ENCODE data around the gene PTPRO. TPM values are rescaled to one million over a fixed set of nuclear protein-coding genes. Genes with fewer than 3 reads are reported as not detected.

Gene PTPRO
- total RNA-seq, 1 donor from 2014 or later, result 3.0 TPM

DNA sequence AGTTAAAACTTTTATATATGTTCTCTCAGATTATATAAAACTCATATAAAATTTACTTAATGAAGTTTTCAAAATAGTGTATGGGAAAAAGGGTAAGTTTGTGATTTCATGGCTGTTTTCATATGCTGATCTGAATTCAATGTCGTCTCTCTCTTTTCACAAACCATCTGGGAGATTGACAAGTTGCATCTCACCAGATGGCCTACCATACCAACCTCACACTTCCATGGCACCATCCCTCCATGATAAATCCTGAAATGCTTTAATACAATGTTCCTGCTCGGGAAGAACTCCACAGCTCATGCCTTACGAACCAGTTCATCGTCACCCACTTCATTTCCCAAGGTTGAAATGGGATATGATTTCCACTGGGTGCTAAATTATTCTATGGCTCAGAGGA lies 22.3 kb downstream of the PTPRO start:
- TF ChIP-seq, protein P1, sequence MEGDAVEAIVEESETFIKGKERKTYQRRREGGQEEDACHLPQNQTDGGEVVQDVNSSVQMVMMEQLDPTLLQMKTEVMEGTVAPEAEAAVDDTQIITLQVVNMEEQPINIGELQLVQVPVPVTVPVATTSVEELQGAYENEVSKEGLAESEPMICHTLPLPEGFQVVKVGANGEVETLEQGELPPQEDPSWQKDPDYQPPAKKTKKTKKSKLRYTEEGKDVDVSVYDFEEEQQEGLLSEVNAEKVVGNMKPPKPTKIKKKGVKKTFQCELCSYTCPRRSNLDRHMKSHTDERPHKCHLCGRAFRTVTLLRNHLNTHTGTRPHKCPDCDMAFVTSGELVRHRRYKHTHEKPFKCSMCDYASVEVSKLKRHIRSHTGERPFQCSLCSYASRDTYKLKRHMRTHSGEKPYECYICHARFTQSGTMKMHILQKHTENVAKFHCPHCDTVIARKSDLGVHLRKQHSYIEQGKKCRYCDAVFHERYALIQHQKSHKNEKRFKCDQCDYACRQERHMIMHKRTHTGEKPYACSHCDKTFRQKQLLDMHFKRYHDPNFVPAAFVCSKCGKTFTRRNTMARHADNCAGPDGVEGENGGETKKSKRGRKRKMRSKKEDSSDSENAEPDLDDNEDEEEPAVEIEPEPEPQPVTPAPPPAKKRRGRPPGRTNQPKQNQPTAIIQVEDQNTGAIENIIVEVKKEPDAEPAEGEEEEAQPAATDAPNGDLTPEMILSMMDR (IDR thresholded peaks at IDR 0.05), result no peak
- H3K9me3 Mint-ChIP-seq (ENCODE audit: low read depth), result no peaks in the 10 kb centered on the region
- DNase-seq (ENCODE audit: low spot score), result no peak
- no peaks in the 10 kb centered on the region for H3K4me1 Mint-ChIP-seq (ENCODE audit: low read depth)
- no peaks in the 10 kb centered on the region for H3K36me3 Mint-ChIP-seq (ENCODE audit: low read depth)
- H3K4me3 Mint-ChIP-seq (ENCODE audit: unreplicated experiment), result no peak overlapping the region
- H3K27me3 Mint-ChIP-seq (ENCODE audit: low read depth), result peaks cover 7% of the 10 kb centered on the region
- no peak overlapping the region for H3K27ac Mint-ChIP-seq (ENCODE audit: unreplicated experiment)

DNA sequence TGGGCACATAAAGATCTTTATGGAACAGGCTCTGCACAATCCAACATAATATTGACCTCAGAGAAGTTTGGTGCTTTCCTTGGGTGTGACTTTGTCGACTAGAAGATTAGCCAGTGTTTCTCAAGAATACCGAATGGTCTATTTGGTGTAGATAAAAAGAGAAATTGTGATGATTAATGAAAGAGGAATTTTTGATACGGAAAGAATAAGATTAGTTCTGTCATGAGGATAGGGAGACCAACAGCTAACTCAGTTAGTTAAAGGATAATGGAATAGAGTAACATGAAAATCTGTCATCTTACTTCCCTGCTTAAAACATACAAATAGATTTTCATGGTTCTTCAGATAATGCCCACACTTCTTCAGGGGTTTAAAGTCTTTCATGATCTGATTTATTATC lies 24.2 kb downstream of the PTPRO start:
- Mint-ChIP-seq H3K27ac (ENCODE audit: unreplicated experiment) (no peak overlapping the region), H3K36me3 (ENCODE audit: low read depth) (no peaks in the 10 kb centered on the region), H3K27me3 (ENCODE audit: low read depth) (peaks cover 8% of the 10 kb centered on the region)

DNA sequence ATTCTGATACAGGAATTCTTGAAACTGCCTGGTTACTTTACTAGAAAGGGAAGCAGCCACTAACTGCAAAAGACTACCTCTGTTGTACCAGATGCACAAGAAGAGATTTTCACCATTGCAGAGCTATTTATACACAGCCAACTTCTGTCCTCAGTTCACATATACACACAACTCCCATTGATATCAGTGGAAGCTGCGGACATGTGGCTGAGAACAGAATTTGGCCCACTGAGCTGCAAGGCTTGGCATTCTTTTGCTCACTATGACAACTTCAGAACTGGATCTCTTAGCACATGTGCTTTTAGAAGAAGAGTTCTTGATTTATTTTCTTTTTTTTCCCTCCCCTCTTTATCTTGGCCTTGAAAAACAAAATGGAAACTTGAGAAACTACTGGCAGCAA lies 28.3 kb downstream of the PTPRO start:
- peaks cover 11% of the 10 kb centered on the region for H3K27me3 Mint-ChIP-seq (ENCODE audit: low read depth)
- H3K27ac Mint-ChIP-seq (ENCODE audit: unreplicated experiment), result no peak overlapping the region
- H3K9me3 Mint-ChIP-seq (ENCODE audit: low read depth), result no peaks in the 10 kb centered on the region
- no peak for DNase-seq (ENCODE audit: low spot score)
- no peaks in the 10 kb centered on the region for H3K4me1 Mint-ChIP-seq (ENCODE audit: low read depth)
- TF ChIP-seq, protein P1 (IDR thresholded peaks at IDR 0.05), result no peak
- no peaks in the 10 kb centered on the region for H3K36me3 Mint-ChIP-seq (ENCODE audit: low read depth)
- H3K4me3 Mint-ChIP-seq (ENCODE audit: unreplicated experiment), result no peak overlapping the region

More for the DNA sequence above, 24.2 kb downstream of the PTPRO start:
- Mint-ChIP-seq H3K4me1 (ENCODE audit: low read depth) (no peaks in the 10 kb centered on the region), H3K9me3 (ENCODE audit: low read depth) (no peaks in the 10 kb centered on the region), H3K4me3 (ENCODE audit: unreplicated experiment) (no peak overlapping the region)
- TF ChIP-seq, protein P1 (IDR thresholded peaks at IDR 0.05), result no peak
- no peak for DNase-seq (ENCODE audit: low spot score)

DNA sequence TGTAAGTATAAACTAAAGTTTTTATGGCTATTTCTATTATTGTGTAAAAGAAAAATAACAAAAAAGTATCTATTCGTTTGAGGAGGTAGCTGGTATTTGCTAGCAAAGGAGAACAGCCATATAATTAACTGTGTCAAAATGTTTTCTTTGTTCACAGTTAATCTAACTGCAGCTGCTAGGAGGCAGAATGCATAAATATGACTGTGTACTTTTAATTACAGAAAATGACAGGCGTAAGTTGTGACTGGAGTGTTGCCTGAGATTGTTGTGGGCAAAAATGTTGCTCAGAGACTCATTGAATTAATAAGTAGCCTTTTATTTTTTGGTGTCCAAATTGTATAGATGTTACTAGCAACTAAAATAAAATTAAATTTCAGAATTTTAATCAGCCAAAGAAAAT lies 33.5 kb downstream of the PTPRO start:
- no peaks in the 10 kb centered on the region for H3K36me3 Mint-ChIP-seq (ENCODE audit: low read depth)
- no peaks in the 10 kb centered on the region for H3K9me3 Mint-ChIP-seq (ENCODE audit: low read depth)
- peaks cover 7% of the 10 kb centered on the region for H3K27me3 Mint-ChIP-seq (ENCODE audit: low read depth)
- H3K4me1 Mint-ChIP-seq (ENCODE audit: low read depth), result no peaks in the 10 kb centered on the region
- DNase-seq (ENCODE audit: low spot score), result no peak
- no peak overlapping the region for H3K27ac Mint-ChIP-seq (ENCODE audit: unreplicated experiment)
- TF ChIP-seq, protein P1 (IDR thresholded peaks at IDR 0.05), result no peak
- no peak overlapping the region for H3K4me3 Mint-ChIP-seq (ENCODE audit: unreplicated experiment)

DNA sequence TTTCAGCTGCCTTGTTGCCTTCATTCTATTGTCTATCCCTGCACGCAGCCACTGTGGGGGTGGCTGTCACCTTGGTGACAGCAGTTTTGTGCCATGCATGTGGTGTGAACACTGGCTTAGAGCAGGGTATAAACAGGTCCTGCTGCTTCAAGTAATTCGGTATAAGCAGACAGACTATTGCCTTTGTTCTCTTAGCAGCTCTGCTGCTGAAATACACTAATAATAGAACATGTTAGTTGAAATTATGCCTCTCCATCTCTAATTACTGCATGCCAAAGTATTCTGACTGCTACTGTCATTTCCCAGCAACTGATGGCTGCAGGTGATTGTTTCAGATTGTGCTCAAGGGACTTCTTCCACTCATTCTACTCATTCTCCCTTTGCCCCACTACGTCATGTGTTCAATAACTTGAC lies 34.6 kb downstream of the PTPRO start:
- no peak overlapping the region for H3K4me3 Mint-ChIP-seq (ENCODE audit: unreplicated experiment)
- no peak overlapping the region for H3K27ac Mint-ChIP-seq (ENCODE audit: unreplicated experiment)
- DNase-seq (ENCODE audit: low spot score), result no peak
- H3K27me3 Mint-ChIP-seq (ENCODE audit: low read depth), result peaks cover 5% of the 10 kb centered on the region
- no peaks in the 10 kb centered on the region for H3K4me1 Mint-ChIP-seq (ENCODE audit: low read depth)
- H3K9me3 Mint-ChIP-seq (ENCODE audit: low read depth), result no peaks in the 10 kb centered on the region
- TF ChIP-seq, protein P1 (IDR thresholded peaks at IDR 0.05), result no peak
- H3K36me3 Mint-ChIP-seq (ENCODE audit: low read depth), result no peaks in the 10 kb centered on the region
